Mammary epithelial cell (primary cell): Measurements from ENCODE around the gene DSCAML1.

Experiments
- EZH2 ChIP-seq: IDR thresholded peaks from 2 replicates; pipeline ENCODE4 v1.6.1; 2012; ENCODE audit warnings: low read length, inconsistent platforms, borderline replicate concordance
- TF ChIP-seq, protein P1 (sequence below), 2 donors: IDR thresholded peaks in 1 of 2; conservative IDR thresholded peaks in 1 of 2; 2 replicates each; pipeline ENCODE4 v1.5.1; 2011 to 2012; ENCODE audit warnings: inconsistent platforms in 2 of 2, low read length in 2 of 2, mild to moderate bottlenecking in 2 of 2, control low read depth in 1 of 2, low read depth in 1 of 2; ENCODE audit not compliant: insufficient read depth in 1 of 2; ENCODE audit errors: extremely low read depth in 1 of 2

DNA sequence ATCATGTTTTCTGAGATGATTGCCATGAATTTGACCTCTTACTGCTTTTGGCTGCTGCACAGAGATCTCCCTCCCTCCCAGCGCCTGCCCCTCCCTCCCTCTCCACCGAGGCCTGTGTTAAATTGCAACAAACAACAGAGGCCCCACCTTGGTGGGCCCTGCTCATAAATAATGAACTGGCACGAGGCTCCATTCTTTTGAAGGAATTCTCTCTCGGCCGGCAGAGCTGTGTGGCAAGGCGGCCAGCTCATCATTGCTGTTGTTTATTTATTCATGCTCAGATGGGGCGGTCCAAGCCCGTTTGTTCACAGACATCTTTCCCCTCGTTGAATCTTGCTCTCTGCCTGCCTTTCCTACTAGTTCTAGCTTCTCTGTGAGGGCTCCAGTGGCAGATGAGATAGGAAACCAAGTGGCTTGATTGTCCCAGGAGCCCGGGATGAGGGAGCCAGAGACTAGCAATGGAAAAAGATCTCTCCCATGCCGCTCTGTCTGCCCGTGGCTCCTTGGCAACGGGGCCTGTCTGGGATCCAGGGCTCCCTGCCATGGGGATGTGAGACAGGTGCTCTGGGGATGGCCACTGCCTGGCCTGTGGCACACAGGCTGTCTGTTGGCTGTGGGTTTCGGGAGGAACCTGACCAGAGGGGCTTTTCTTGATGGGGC, 192.6 kb downstream of the DSCAML1 start:
- TF ChIP-seq, protein P1, sequence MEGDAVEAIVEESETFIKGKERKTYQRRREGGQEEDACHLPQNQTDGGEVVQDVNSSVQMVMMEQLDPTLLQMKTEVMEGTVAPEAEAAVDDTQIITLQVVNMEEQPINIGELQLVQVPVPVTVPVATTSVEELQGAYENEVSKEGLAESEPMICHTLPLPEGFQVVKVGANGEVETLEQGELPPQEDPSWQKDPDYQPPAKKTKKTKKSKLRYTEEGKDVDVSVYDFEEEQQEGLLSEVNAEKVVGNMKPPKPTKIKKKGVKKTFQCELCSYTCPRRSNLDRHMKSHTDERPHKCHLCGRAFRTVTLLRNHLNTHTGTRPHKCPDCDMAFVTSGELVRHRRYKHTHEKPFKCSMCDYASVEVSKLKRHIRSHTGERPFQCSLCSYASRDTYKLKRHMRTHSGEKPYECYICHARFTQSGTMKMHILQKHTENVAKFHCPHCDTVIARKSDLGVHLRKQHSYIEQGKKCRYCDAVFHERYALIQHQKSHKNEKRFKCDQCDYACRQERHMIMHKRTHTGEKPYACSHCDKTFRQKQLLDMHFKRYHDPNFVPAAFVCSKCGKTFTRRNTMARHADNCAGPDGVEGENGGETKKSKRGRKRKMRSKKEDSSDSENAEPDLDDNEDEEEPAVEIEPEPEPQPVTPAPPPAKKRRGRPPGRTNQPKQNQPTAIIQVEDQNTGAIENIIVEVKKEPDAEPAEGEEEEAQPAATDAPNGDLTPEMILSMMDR (conservative IDR thresholded peaks at IDR 0.05 in 1 of 2, IDR thresholded peaks at IDR 0.05 in 1 of 2; ENCODE audit: extremely low read depth in 1 of 2, insufficient read depth in 1 of 2, low read depth in 1 of 2, low read length in 2 of 2): no peak
- no peak for TF ChIP-seq EZH2
